Activated CD4-positive, CD25-positive, alpha-beta regulatory T cell treated with anti-CD3 and anti-CD28 coated beads, Interleukin-2, amount 50 U/mL, for 24 hours (primary cell): Measurements from ENCODE around the gene EVPLL.
"Not testable (repeated sequence)": the region's sequence is repeated elsewhere in the genome, so short reads cannot be mapped to it uniquely, and the experiment has no call there.

Source experiments
- ATAC-seq, 2 donors: fragments of 150-1000 bp; cut with Tn5 transposase; one replicate each; pipeline ENCODE4 v1.10.0; 2021; ENCODE audit warnings: mild to moderate bottlenecking in 1 of 2, moderate library complexity in 1 of 2

EVPLL gene

GRCh38 chr17:18379246-18380146 lies 1.9 kb downstream of the EVPLL start:
- ATAC-seq = no peak

GRCh38 chr17:18380471-18381157 lies 3.0 kb downstream of the EVPLL start:
- ATAC-seq = no peak

- no peak for ATAC-seq
Measured at GRCh38 chr17:18381158-18381952, 3.8 kb downstream of the EVPLL start.

GRCh38 chr17:18381953-18382245 lies 4.3 kb downstream of the EVPLL start:
- ATAC-seq = no peak

GRCh38 chr17:18382441-18383078 lies 5.0 kb downstream of the EVPLL start:
- ATAC-seq = no peak

- peak; percentile 28 to 44 for ATAC-seq
Measured at GRCh38 chr17:18383079-18383481, 5.5 kb downstream of the EVPLL start.

- not testable (repeated sequence) for ATAC-seq
Measured at GRCh38 chr17:18384271-18384670, 6.7 kb downstream of the EVPLL start.

- not testable (repeated sequence) for ATAC-seq
Measured at GRCh38 chr17:18387583-18387982, 10.0 kb downstream of the EVPLL start.

GRCh38 chr17:18388266-18388665 lies 10.7 kb downstream of the EVPLL start:
- not testable (repeated sequence) for ATAC-seq

GRCh38 chr17:18388728-18389127 lies 11.2 kb downstream of the EVPLL start:
- peak; percentile 51 to 58 for ATAC-seq

GRCh38 chr17:18401872-18402590 lies 24.5 kb downstream of the EVPLL start:
- not testable (repeated sequence) for ATAC-seq

GRCh38 chr17:18403166-18403565 lies 25.6 kb downstream of the EVPLL start:
- ATAC-seq = not testable (repeated sequence)

- ATAC-seq = not testable (repeated sequence)
Measured at GRCh38 chr17:18403604-18404003, 26.0 kb downstream of the EVPLL start.

- not testable (repeated sequence) for ATAC-seq
Measured at GRCh38 chr17:18408906-18409305, 31.3 kb downstream of the EVPLL start.

GRCh38 chr17:18409321-18409720 lies 31.7 kb downstream of the EVPLL start:
- not testable (repeated sequence) for ATAC-seq

GRCh38 chr17:18410736-18411135 lies 33.2 kb downstream of the EVPLL start:
- ATAC-seq = not testable (repeated sequence)

- peak; percentile 27 to 39 for ATAC-seq
Measured at GRCh38 chr17:18411377-18411864, 33.8 kb downstream of the EVPLL start.

- ATAC-seq = peak; percentile 99
Measured at GRCh38 chr17:18412001-18412538, 34.5 kb downstream of the EVPLL start.

- not testable (repeated sequence) for ATAC-seq
Measured at GRCh38 chr17:18421521-18421920, 43.9 kb downstream of the EVPLL start.

- ATAC-seq = not testable (repeated sequence)
Measured at GRCh38 chr17:18422464-18422863, 44.9 kb downstream of the EVPLL start.

- not testable (repeated sequence) for ATAC-seq
Measured at GRCh38 chr17:18423015-18423414, 45.4 kb downstream of the EVPLL start.
